Skeletal muscle tissue (tissue), 4 donors: ENCODE data around the gene PPRC1. TPM values are rescaled to one million over a fixed set of nuclear protein-coding genes. Genes with fewer than 3 reads are reported as not detected.

ENCODE experiments used
- H3K27ac ChIP-seq: one replicate; pipeline ENCODE4 v1.7.0; 2013; ENCODE audit warnings: mild to moderate bottlenecking, low read depth, low read length, inconsistent platforms
- H3K27me3 ChIP-seq, 3 donors: one replicate each; pipeline ENCODE4 v1.7.0; 2013; ENCODE audit warnings: low read length in 3 of 3; ENCODE audit not compliant: control insufficient read depth in 3 of 3, insufficient read depth in 3 of 3
- H3K36me3 ChIP-seq, 3 donors: one replicate each; pipeline ENCODE4 v1.7.0; 2013; ENCODE audit warnings: low read length in 3 of 3; ENCODE audit not compliant: control insufficient read depth in 3 of 3, insufficient read depth in 3 of 3
- H3K4me1 ChIP-seq, 3 donors: one replicate each; pipeline ENCODE4 v1.7.0; 2013; ENCODE audit warnings: low read length in 3 of 3, mild to moderate bottlenecking in 3 of 3; ENCODE audit not compliant: control insufficient read depth in 3 of 3, insufficient read depth in 3 of 3
- H3K4me3 ChIP-seq, 3 donors: one replicate each; pipeline ENCODE4 v1.7.0; 2013; ENCODE audit warnings: low read length in 3 of 3
- H3K9ac ChIP-seq, 3 donors: one replicate each; pipeline ENCODE4 v1.7.0; 2013; ENCODE audit warnings: low read length in 3 of 3, mild to moderate bottlenecking in 3 of 3, moderate library complexity in 2 of 3, low read depth in 1 of 3
- H3K9me3 ChIP-seq, 3 donors: one replicate each; pipeline ENCODE4 v1.7.0; 2013; ENCODE audit warnings: low read length in 3 of 3; ENCODE audit not compliant: control insufficient read depth in 3 of 3
- total RNA-seq: library from RNA; depleted of rRNA; stranded (reverse); fragments of >200 nt; gene quantifications from one replicate; pipeline ENCODE4 v1.2.3, GENCODE V29; 2014
- donor health status: Osteomylitis.

Gene PPRC1
- total RNA-seq, 1 donor from 2014 or later: 7.3 TPM

- Histone ChIP-seq H3K27ac (no peak overlapping the region), H3K9me3 (no peaks in the 10 kb centered on the region), H3K4me3 (no peak overlapping the region), H3K27me3 (no peaks in the 10 kb centered on the region), H3K36me3 (no peaks in the 10 kb centered on the region), H3K9ac (no peak overlapping the region), H3K4me1 (peaks cover 23 to 38% (median 24%) of the 10 kb centered on the region in 3 donors)
Measured at GRCh38 chr10:102131286-102132170, 1.3 kb upstream of the PPRC1 start.

DNA sequence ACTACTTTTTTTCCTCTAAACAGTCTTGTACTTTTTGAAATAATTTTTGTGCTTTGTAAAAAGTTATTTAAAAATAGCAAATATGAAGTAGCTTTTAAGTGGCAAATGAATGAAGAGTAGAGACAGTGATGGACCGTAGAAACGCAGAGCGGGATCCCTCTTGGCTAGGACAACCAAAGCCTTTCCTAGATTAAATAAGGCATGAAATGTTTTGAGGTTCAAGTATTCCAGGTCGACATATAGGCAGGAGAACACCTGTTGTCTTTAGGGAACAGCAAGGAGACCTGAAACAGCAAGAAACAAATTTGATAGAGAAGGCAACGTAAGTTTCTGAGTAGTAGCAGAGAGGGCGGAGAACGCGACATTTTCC, 662 bp upstream of the PPRC1 start:
- Histone ChIP-seq H3K27ac (peak overlapping the region; percentile 94), H3K4me1 (peaks cover 23 to 42% (median 26%) of the 10 kb centered on the region in 3 donors), H3K27me3 (no peaks in the 10 kb centered on the region), H3K9me3 (no peaks in the 10 kb centered on the region), H3K4me3 (peak overlapping the region; percentile 80 to 99 (median 87)), H3K9ac (peak overlapping the region; percentile 65 to 90 (median 86)), H3K36me3 (no peaks in the 10 kb centered on the region)

DNA sequence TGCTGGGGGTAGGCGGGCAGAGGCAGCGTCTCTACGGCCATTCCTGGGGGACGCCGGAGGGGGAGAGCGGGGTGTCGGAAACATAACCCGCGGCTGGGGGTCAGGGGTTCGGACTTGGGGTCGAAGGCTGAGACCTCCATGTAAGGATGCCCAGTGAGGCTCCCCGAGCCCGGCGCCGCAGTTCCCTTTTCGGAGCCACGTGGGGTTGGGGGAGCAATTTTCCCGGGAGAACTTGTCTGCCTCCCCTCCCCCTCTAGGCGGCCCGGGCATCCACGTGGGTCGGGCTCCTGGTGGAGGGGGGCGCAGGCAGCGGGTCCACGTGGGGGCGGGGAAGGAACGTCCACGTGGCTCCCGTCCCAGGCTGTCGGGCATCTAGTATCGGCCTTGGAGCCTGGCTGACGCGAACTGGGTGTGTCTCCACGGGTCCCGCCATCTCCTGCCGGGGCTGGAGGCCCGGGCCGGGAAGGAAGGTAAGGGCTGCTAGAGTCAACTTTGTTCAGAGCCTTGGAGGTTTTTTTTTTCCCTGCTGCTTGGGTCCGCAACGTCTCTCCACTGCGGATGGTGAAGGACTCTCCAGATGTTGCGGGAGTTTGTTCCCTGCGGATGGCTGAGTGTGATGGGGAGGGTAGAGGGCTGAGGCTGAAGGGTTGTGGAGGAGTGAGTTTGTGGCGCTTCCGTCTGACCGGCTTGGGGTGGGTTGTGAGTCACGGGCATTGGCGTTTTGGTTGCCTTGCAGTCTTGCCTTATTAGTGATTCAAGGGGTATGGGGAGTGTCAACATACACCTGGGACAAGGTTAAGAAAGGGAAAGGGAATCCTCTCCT, 744 bp downstream of the PPRC1 start:
- Histone ChIP-seq H3K36me3 (peaks cover 7 to 11% (median 11%) of the 10 kb centered on the region in 3 donors), H3K4me1 (peaks cover 23 to 42% (median 26%) of the 10 kb centered on the region in 3 donors), H3K4me3 (peak overlapping the region; percentile 80 to 99 (median 87)), H3K9ac (peak overlapping the region; percentile 84 to 90 (median 86)), H3K9me3 (no peaks in the 10 kb centered on the region), H3K27me3 (no peaks in the 10 kb centered on the region), H3K27ac (peak overlapping the region; percentile 94)

DNA sequence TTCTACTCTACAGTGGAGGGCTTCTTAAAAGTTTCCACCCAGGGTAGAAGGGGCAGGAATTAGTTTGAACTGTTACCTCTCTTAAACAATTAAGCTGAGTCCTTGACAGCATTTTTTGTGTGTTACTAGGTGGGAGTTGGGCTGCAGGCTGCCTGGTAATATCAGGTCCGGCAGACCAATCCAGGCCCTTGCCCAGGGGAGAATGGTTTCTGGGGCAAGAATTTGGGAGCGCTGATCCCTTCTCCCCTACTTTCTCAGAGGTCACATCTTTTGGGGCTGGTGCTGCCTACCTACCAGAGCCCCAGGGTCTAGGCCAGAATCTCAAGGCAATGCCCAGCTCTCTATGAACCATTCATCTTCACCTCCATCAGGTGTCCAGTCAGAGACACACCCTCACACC, 1.6 kb downstream of the PPRC1 start:
- H3K9me3 ChIP-seq: no peaks in the 10 kb centered on the region
- peak overlapping the region; percentile 94 for H3K27ac ChIP-seq
- H3K4me1 ChIP-seq: peaks cover 23 to 42% (median 26%) of the 10 kb centered on the region in 3 donors
- H3K27me3 ChIP-seq: no peaks in the 10 kb centered on the region
- H3K9ac ChIP-seq: peak overlapping the region; percentile 84 to 90 (median 86)
- H3K36me3 ChIP-seq: peaks cover 15 to 20% (median 19%) of the 10 kb centered on the region in 3 donors
- peak overlapping the region; percentile 24 to 99 (median 80) for H3K4me3 ChIP-seq

GRCh38 chr10:102135956-102136526, 3.2 kb downstream of the PPRC1 start:
- Histone ChIP-seq H3K27me3 (no peaks in the 10 kb centered on the region), H3K9me3 (no peaks in the 10 kb centered on the region), H3K4me3 (no peak overlapping the region), H3K9ac (peak overlapping the region in 2 of 3 donors; percentile 24 to 45), H3K27ac (peak overlapping the region; percentile 8), H3K4me1 (peaks cover 23 to 42% (median 26%) of the 10 kb centered on the region in 3 donors), H3K36me3 (peaks cover 30 to 35% (median 35%) of the 10 kb centered on the region in 3 donors)

DNA sequence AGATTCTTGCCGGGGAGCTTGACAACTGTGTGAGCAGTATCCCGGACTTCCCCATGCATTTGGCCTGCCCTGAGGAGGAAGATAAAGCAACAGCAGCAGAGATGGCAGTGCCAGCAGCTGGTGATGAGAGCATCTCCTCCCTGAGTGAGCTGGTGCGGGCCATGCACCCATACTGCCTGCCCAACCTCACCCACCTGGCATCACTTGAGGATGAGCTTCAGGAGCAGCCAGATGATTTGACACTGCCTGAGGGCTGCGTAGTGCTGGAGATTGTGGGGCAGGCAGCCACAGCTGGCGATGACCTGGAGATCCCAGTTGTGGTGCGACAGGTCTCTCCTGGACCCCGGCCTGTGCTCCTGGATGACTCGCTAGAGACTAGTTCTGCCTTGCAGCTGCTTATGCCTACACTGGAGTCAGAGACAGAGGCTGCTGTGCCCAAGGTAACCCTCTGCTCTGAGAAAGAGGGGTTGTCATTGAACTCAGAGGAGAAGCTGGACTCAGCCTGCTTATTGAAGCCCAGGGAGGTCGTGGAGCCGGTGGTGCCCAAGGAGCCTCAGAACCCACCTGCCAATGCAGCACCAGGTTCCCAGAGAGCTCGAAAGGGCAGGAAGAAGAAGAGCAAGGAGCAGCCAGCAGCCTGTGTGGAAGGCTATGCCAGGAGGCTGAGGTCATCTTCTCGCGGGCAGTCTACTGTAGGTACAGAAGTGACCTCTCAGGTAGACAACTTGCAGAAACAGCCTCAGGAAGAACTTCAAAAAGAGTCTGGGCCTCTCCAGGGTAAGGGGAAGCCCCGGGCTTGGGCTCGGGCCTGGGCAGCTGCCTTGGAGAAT, 6.7 kb downstream of the PPRC1 start:
- peaks cover 10 to 22% (median 17%) of the 10 kb centered on the region in 3 donors for H3K4me1 ChIP-seq
- peaks cover 49 to 57% (median 52%) of the 10 kb centered on the region in 3 donors for H3K36me3 ChIP-seq
- no peak overlapping the region for H3K4me3 ChIP-seq
- H3K27ac ChIP-seq: no peak overlapping the region
- H3K9ac ChIP-seq: no peak overlapping the region
- H3K9me3 ChIP-seq: no peaks in the 10 kb centered on the region
- H3K27me3 ChIP-seq: no peaks in the 10 kb centered on the region

GRCh38 chr10:102140218-102140617, 7.4 kb downstream of the PPRC1 start:
- peaks cover 54 to 64% (median 58%) of the 10 kb centered on the region in 3 donors for H3K36me3 ChIP-seq

DNA sequence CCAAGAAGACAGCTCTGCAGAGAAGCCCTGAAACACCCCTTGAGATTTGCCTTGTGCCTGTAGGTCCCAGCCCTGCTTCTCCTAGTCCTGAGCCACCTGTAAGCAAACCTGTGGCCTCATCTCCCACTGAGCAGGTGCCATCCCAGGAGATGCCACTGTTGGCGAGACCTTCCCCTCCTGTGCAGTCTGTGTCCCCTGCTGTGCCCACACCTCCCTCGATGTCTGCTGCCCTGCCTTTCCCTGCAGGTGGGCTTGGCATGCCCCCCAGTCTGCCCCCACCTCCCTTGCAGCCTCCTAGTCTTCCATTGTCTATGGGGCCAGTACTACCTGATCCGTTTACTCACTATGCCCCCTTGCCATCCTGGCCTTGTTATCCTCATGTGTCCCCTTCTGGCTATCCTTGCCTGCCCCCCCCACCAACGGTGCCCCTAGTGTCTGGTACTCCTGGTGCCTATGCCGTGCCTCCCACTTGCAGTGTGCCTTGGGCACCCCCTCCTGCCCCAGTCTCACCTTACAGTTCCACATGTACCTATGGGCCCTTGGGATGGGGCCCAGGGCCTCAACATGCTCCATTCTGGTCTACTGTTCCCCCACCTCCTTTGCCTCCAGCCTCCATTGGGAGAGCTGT, 8.2 kb downstream of the PPRC1 start:
- H3K9ac ChIP-seq: no peak overlapping the region
- H3K4me1 ChIP-seq: peaks cover 1 to 8% (median 5%) of the 10 kb centered on the region in 3 donors
- H3K36me3 ChIP-seq: peaks cover 54 to 64% (median 60%) of the 10 kb centered on the region in 3 donors
- H3K9me3 ChIP-seq: no peaks in the 10 kb centered on the region
- H3K27me3 ChIP-seq: no peaks in the 10 kb centered on the region
- no peak overlapping the region for H3K27ac ChIP-seq
- H3K4me3 ChIP-seq: no peak overlapping the region

More at GRCh38 chr10:102140218-102140617, 7.4 kb downstream of the PPRC1 start:
- Histone ChIP-seq H3K9ac (no peak overlapping the region), H3K4me3 (no peak overlapping the region), H3K4me1 (peaks cover 6 to 15% (median 11%) of the 10 kb centered on the region in 3 donors), H3K9me3 (no peaks in the 10 kb centered on the region), H3K27ac (no peak overlapping the region), H3K27me3 (no peaks in the 10 kb centered on the region)
